WERI-Rb-1 (cell line): ENCODE measurements around the gene PABPN1L.

Source experiments
- DNase-seq: peaks from one replicate; pipeline ENCODE4 v3.0.0-alpha.2; 2020
- H3K27ac ChIP-seq: fragments of 250-450 bp; sonication (Bioruptor Pico); 2 replicates; pipeline ENCODE4 v1.5.1; 2020; ENCODE audit warnings: mild to moderate bottlenecking, moderate library complexity
- H3K27me3 ChIP-seq: fragments of 250-450 bp; sonication (Bioruptor Pico); 2 replicates; pipeline ENCODE4 v1.5.1; 2021; ENCODE audit warnings: mild to moderate bottlenecking, low read depth, moderate library complexity; ENCODE audit not compliant: insufficient read depth, severe bottlenecking
- H3K36me3 ChIP-seq: fragments of 250-450 bp; sonication (Bioruptor Pico); 2 replicates; pipeline ENCODE4 v1.5.1; 2020; ENCODE audit warnings: mild to moderate bottlenecking, moderate library complexity
- H3K4me3 ChIP-seq: 2 replicates; pipeline ENCODE4 v1.5.1; 2011; ENCODE audit warnings: low read depth, mild to moderate bottlenecking, control low read depth, low read length
- H3K9me3 ChIP-seq: fragments of 250-450 bp; sonication (Bioruptor Pico); 2 replicates; pipeline ENCODE4 v1.5.1; 2021; ENCODE audit warnings: mild to moderate bottlenecking, moderate library complexity; ENCODE audit not compliant: severe bottlenecking
- TF ChIP-seq, protein P1 (sequence below): IDR thresholded peaks from 2 replicates; pipeline ENCODE4 v1.5.1; 2011; ENCODE audit warnings: low read depth, mild to moderate bottlenecking, control low read depth, inconsistent platforms, low read length

The PABPN1L gene

GRCh38 chr16:88861359-88861758 lies 5.1 kb downstream of the PABPN1L start:
- no peaks in the 10 kb centered on the region for H3K27me3 ChIP-seq
- H3K27ac ChIP-seq, result no peak overlapping the region
- no peak overlapping the region for H3K4me3 ChIP-seq
- H3K9me3 ChIP-seq, result no peaks in the 10 kb centered on the region
- no peaks in the 10 kb centered on the region; the same call in 1 of the 2 replicates for H3K36me3 ChIP-seq
- no peak for DNase-seq
- TF ChIP-seq, protein P1, sequence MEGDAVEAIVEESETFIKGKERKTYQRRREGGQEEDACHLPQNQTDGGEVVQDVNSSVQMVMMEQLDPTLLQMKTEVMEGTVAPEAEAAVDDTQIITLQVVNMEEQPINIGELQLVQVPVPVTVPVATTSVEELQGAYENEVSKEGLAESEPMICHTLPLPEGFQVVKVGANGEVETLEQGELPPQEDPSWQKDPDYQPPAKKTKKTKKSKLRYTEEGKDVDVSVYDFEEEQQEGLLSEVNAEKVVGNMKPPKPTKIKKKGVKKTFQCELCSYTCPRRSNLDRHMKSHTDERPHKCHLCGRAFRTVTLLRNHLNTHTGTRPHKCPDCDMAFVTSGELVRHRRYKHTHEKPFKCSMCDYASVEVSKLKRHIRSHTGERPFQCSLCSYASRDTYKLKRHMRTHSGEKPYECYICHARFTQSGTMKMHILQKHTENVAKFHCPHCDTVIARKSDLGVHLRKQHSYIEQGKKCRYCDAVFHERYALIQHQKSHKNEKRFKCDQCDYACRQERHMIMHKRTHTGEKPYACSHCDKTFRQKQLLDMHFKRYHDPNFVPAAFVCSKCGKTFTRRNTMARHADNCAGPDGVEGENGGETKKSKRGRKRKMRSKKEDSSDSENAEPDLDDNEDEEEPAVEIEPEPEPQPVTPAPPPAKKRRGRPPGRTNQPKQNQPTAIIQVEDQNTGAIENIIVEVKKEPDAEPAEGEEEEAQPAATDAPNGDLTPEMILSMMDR, result no peak

DNA sequence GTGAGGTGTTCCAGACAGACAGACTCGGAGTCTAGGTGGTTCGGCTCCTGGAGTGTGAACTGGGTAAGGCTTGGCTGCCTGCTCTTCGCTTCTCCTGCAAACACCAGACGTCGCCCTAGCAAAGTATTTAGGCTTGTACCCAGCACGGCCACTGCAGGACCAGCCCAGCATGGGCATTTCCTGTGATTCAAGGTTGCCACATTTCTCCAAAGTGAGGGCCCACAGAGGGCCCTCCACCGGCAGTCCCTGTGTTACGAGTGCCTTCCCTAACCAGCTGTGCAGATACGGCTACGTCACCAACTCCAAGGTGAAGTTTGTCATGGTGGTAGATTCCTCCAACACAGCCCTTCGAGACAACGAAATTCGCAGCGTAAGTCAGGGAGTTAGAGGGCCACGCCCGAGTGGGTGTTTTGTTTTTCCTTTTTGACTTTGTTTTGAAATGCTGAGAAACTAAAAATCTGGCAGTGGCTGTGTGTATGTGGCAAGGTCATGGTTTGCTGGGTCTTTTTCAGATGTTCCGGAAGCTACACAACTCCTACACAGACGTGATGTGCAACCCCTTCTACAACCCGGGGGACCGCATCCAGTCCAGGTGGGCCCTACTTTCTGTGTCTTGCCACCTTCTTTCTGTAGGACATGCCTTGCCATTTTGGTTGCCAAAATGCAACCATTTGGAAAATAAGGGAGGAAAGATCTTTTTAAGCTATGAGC lies 6.9 kb downstream of the PABPN1L start:
- Histone ChIP-seq H3K4me3 (no peak overlapping the region), H3K27me3 (no peaks in the 10 kb centered on the region), H3K9me3 (no peaks in the 10 kb centered on the region), H3K36me3 (no peaks in the 10 kb centered on the region; the same call in 1 of the 2 replicates), H3K27ac (no peak overlapping the region)
- DNase-seq, result no peak
- TF ChIP-seq, protein P1, result no peak

DNA sequence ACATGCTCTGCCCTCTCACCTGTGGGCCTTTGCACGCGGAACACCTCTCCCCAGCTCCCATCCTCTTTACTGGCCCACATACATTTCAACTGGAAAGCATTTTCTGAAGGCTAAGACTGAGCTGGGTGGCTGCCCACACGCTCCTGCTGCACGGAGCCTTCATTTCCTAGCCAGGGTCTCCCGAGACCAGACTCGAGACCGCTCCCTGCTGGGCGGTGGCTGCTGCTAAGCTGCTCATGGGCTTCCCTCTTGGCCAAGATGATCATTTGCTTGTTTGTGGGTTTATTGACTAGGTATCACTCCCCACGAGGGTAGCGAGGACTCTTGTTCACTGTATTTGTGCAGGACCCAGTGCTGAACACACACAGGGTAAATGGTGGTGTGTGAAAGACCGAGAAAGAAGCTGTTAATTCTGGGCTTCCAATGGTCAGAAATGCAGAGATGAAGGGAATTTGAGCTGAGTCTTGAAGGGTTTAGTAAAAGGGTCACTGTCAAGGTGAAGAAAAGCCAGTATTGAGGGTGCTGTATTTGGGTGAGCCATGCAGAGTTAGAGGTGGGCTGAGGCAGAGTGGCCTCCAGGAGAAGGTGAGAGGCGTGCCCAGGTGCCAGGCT lies 8.6 kb downstream of the PABPN1L start:
- Histone ChIP-seq H3K27ac (peak overlapping the region; percentile 74; the same call in 1 of the 2 replicates), H3K27me3 (no peaks in the 10 kb centered on the region), H3K9me3 (no peaks in the 10 kb centered on the region), H3K36me3 (no peaks in the 10 kb centered on the region; the same call in 1 of the 2 replicates), H3K4me3 (peak overlapping the region; percentile 84)
- TF ChIP-seq, protein P1, result peak; percentile 72
- peak; percentile 57 for DNase-seq

DNA sequence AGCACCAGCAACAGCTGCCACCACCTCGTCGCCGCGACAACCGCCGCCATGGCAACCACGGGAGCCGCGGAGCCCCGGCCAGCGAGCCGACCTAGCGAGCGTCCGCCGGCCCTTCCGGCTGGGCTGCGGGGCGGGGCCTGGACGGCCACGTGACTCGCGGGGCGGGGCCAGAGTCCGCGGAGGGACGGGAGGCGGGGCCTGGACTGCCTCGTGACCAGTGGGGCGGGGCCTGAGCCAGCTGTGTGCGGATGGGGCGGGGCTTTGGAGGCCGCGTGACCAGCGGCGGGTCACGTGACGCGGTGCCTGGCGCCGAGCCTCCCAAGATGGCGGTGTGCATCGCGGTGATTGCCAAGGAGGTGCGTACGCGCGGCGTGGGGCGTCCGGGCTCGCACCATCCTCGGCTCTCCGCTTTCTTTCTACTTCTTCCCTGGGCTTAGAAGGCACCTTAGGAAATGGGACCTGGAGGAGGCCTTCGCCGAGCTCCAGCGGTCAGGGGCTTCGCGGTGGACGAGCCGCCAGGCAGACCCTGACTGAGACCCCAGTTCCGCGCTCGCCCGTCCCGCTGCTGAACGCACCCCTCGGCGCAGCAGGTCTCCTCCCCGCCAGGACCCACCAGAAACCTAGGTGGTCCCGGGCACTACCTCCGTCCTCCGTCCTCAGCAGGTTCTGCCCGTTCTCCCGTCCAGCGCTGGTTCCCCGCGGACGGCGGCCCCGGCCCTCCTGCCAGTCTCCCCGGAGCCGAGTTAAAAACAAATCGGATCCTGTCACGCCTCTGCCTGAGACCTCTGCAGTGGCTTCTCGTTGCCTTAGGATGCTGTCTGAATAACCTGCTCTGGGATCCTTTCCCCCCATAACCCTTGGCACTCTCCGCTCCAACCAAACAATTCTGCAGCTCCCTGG lies 9.4 kb downstream of the PABPN1L start, which contains the start of the genes GALNS and TRAPPC2L:
TSS of gene GALNS (minus strand) at position 120 of the 900 bp plus-strand sequence. CDS start at position 50, 70 bp downstream.
TSS of gene TRAPPC2L (plus strand) at position 300 of the 900 bp plus-strand sequence. CDS start at position 324, 24 bp downstream.
- TF ChIP-seq, protein P1, result no peak
- peak within 1 kb of the TSS; percentile 84 for H3K4me3 ChIP-seq
- H3K9me3 ChIP-seq, result no peaks in the 10 kb centered on the region
- H3K36me3 ChIP-seq, result no peaks in the 10 kb centered on the region; the same call in 1 of the 2 replicates
- H3K27me3 ChIP-seq, result no peaks in the 10 kb centered on the region
- peak; percentile 92 for DNase-seq
- peak within 1 kb of the TSS; percentile 74 for H3K27ac ChIP-seq

GRCh38 chr16:88856122-88856827 lies 10.2 kb downstream of the PABPN1L start:
- Histone ChIP-seq H3K27ac (no peak overlapping the region), H3K9me3 (no peaks in the 10 kb centered on the region), H3K36me3 (no peaks in the 10 kb centered on the region; the same call in 1 of the 2 replicates), H3K4me3 (peak overlapping the region; percentile 34), H3K27me3 (no peaks in the 10 kb centered on the region)
- TF ChIP-seq, protein P1, result no peak
- no peak for DNase-seq
